Measurements from ENCODE around the gene GPRIN3. TPM values are rescaled to one million over a fixed set of nuclear protein-coding genes. Genes with fewer than 3 reads are reported as not detected.

Gene GPRIN3
- total RNA-seq, 4 donors from 2014 or later, result 1.2 to 3.4 (median 1.7) TPM

GRCh38 chr4:89329280-89329679 is 21.7 kb upstream of the GPRIN3 start:
- DNase-seq (ENCODE audit: low spot score in 2 of 2), result no peak
- TF ChIP-seq POLR2AphosphoS5 (IDR thresholded peaks at IDR 0.05) (no peak), EP300 (IDR thresholded peaks at IDR 0.05) (no peak), POLR2A (IDR thresholded peaks at IDR 0.05) (no peak)
- TF ChIP-seq, protein P1, sequence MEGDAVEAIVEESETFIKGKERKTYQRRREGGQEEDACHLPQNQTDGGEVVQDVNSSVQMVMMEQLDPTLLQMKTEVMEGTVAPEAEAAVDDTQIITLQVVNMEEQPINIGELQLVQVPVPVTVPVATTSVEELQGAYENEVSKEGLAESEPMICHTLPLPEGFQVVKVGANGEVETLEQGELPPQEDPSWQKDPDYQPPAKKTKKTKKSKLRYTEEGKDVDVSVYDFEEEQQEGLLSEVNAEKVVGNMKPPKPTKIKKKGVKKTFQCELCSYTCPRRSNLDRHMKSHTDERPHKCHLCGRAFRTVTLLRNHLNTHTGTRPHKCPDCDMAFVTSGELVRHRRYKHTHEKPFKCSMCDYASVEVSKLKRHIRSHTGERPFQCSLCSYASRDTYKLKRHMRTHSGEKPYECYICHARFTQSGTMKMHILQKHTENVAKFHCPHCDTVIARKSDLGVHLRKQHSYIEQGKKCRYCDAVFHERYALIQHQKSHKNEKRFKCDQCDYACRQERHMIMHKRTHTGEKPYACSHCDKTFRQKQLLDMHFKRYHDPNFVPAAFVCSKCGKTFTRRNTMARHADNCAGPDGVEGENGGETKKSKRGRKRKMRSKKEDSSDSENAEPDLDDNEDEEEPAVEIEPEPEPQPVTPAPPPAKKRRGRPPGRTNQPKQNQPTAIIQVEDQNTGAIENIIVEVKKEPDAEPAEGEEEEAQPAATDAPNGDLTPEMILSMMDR (IDR thresholded peaks at IDR 0.05), result no peak
- H3K4me1 ChIP-seq, result no peaks in the 10 kb centered on the region
- no peaks in the 10 kb centered on the region for H3K27me3 ChIP-seq
- no peak overlapping the region for H3K4me3 ChIP-seq
- 79% methylated on average over 1 of the region's 1 CpG for WGBS
- no peak overlapping the region for H3K27ac ChIP-seq
- no peaks in the 10 kb centered on the region for H3K9me3 ChIP-seq
- no peaks in the 10 kb centered on the region for H3K36me3 ChIP-seq

DNA sequence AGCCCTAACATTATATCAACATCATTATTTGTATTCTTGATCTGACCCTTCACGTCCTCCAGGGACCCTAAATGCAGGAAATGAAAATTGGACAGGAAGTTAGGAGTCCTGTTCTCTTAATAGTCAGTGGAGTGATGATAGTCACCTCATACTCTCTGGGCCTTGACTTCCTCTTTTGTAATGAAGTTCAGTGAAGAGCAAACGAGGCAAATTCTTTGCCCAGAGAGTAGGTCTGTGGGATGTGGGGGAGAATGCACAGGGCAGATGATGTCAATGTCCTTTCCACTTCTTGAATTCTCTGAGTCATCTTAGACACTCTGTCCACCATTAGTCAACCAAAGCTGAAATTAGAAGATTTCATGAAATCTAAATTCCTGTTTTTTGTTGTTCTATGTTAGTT is 17.1 kb upstream of the GPRIN3 start:
- no peak overlapping the region for H3K27ac ChIP-seq
- no peaks in the 10 kb centered on the region for H3K36me3 ChIP-seq
- WGBS, result 53% methylated on average over 2 of the region's 2 CpGs
- H3K9me3 ChIP-seq, result no peaks in the 10 kb centered on the region
- DNase-seq (ENCODE audit: low spot score in 2 of 2), result no peak
- H3K27me3 ChIP-seq, result no peaks in the 10 kb centered on the region
- no peak overlapping the region for H3K4me3 ChIP-seq
- no peaks in the 10 kb centered on the region for H3K4me1 ChIP-seq
- TF ChIP-seq, protein P1 (IDR thresholded peaks at IDR 0.05), result no peak
- TF ChIP-seq EP300 (IDR thresholded peaks at IDR 0.05) (no peak), POLR2AphosphoS5 (IDR thresholded peaks at IDR 0.05) (no peak), POLR2A (IDR thresholded peaks at IDR 0.05) (no peak)

DNA sequence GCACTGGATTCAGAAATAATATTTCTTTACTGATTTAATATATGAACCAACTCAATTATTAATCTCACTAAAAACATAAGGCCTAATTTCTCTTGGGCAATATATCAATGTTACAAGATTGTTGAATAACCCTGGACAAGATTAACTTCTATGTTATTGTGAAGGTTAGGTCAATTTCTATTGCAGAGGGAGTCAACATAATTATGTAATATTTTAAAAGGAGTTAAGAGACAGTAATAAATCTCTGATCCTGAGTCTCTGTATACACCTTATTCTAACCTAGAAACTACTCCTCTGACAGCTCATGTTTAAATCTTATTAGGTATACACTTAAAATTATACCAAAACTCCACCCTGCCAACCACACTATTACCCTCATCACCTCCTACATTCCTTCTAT is 15.1 kb upstream of the GPRIN3 start:
- TF ChIP-seq, protein P1 (IDR thresholded peaks at IDR 0.05), result no peak
- TF ChIP-seq POLR2A (IDR thresholded peaks at IDR 0.05), result no peak
- no peak for TF ChIP-seq POLR2AphosphoS5 (IDR thresholded peaks at IDR 0.05)
- TF ChIP-seq EP300 (IDR thresholded peaks at IDR 0.05), result no peak
- DNase-seq (ENCODE audit: low spot score in 2 of 2), result no peak
- Histone ChIP-seq H3K4me1 (no peaks in the 10 kb centered on the region), H3K36me3 (no peaks in the 10 kb centered on the region), H3K9me3 (no peaks in the 10 kb centered on the region), H3K4me3 (no peak overlapping the region), H3K27ac (no peak overlapping the region), H3K27me3 (no peaks in the 10 kb centered on the region)

DNA sequence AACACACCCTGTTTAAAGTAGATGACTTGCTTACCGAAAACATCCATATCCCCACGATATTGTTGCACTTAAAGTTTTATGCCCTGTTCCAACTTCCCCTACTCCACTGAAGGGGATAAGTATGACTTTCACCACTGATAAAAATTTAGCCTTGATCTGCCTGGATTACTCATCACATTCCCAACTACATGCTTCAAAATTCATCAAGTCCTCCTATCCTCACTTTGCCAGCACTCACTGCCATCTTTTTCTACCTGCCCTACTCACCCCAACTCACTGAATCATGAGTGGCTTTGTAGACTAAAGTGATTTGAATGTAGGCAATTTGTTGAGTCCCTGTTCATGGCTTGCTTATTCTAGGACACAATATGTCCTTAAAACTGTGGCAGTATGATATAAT is 12.2 kb upstream of the GPRIN3 start:
- Histone ChIP-seq H3K4me1 (no peaks in the 10 kb centered on the region), H3K4me3 (no peak overlapping the region), H3K9me3 (no peaks in the 10 kb centered on the region), H3K27ac (no peak overlapping the region), H3K36me3 (no peaks in the 10 kb centered on the region), H3K27me3 (no peaks in the 10 kb centered on the region)
- WGBS, result 98% methylated on average over 2 of the region's 2 CpGs
- no peak for DNase-seq (ENCODE audit: low spot score in 2 of 2)
- no peak for TF ChIP-seq POLR2A (IDR thresholded peaks at IDR 0.05)
- no peak for TF ChIP-seq EP300 (IDR thresholded peaks at IDR 0.05)
- TF ChIP-seq, protein P1 (IDR thresholded peaks at IDR 0.05), result no peak
- TF ChIP-seq POLR2AphosphoS5 (IDR thresholded peaks at IDR 0.05), result no peak

GRCh38 chr4:89316931-89317366 is 9.3 kb upstream of the GPRIN3 start:
- Histone ChIP-seq H3K36me3 (no peaks in the 10 kb centered on the region), H3K27ac (no peak overlapping the region), H3K4me3 (no peak overlapping the region), H3K9me3 (no peaks in the 10 kb centered on the region), H3K27me3 (no peaks in the 10 kb centered on the region), H3K4me1 (no peaks in the 10 kb centered on the region)
- DNase-seq (ENCODE audit: low spot score in 2 of 2), result no peak
- no peak for TF ChIP-seq EP300 (IDR thresholded peaks at IDR 0.05)
- TF ChIP-seq, protein P1 (IDR thresholded peaks at IDR 0.05), result no peak
- no peak for TF ChIP-seq POLR2AphosphoS5 (IDR thresholded peaks at IDR 0.05)
- 62% methylated on average over 3 of the region's 3 CpGs for WGBS
